OCI-LY1 (cell line): ENCODE results near the gene SLC35F3.

Source experiments
- H2AFZ ChIP-seq: fragments of 200-600 bp; sonication (generic), shearing (Covaris generic); 2 replicates; pipeline ENCODE4 v1.6.0; 2014; ENCODE audit warnings: antibody characterized with exemption, mild to moderate bottlenecking, low read length
- H3F3A ChIP-seq: fragments of 200-600 bp; sonication (generic), shearing (Covaris generic); 2 replicates; pipeline ENCODE4 v1.6.0; 2014; ENCODE audit warnings: mild to moderate bottlenecking, antibody characterized with exemption, low read length, moderate library complexity; ENCODE audit not compliant: insufficient read depth
- H3K27ac ChIP-seq: fragments of 200-600 bp; sonication (generic); 2 replicates; pipeline ENCODE4 v1.5.1; 2014; ENCODE audit warnings: low read length, mixed run types, mild to moderate bottlenecking, low read depth; ENCODE audit not compliant: poor library complexity, severe bottlenecking
- H3K27me3 ChIP-seq: fragments of 200-600 bp; sonication (generic); 2 replicates; pipeline ENCODE4 v1.6.0; 2014; ENCODE audit warnings: antibody characterized with exemption, mild to moderate bottlenecking, low read length, moderate library complexity; ENCODE audit not compliant: insufficient read depth
- H3K36me3 ChIP-seq: fragments of 200-600 bp; sonication (generic); 2 replicates; pipeline ENCODE4 v1.6.1; 2014; ENCODE audit warnings: mild to moderate bottlenecking, antibody characterized with exemption, low read length, moderate library complexity, mixed read lengths; ENCODE audit not compliant: insufficient read depth
- H3K4me1 ChIP-seq: fragments of 200-600 bp; sonication (generic); 2 replicates; pipeline ENCODE4 v1.5.1; 2014; ENCODE audit warnings: mild to moderate bottlenecking, low read length, moderate library complexity; ENCODE audit not compliant: insufficient read depth, severe bottlenecking
- H3K4me2 ChIP-seq: fragments of 200-600 bp; sonication (generic), shearing (Covaris generic); 2 replicates; pipeline ENCODE4 v1.6.1; 2014; ENCODE audit warnings: low read length
- H3K4me3 ChIP-seq: fragments of 200-600 bp; sonication (generic); 2 replicates; pipeline ENCODE4 v1.5.1; 2014; ENCODE audit warnings: low read length, low read depth, mild to moderate bottlenecking, mixed read lengths; ENCODE audit not compliant: poor library complexity, severe bottlenecking
- H3K79me2 ChIP-seq: fragments of 200-600 bp; shearing (Covaris generic); 2 replicates; pipeline ENCODE4 v1.6.1; 2016; ENCODE audit warnings: mixed run types, low read length, mixed read lengths; ENCODE audit not compliant: insufficient read depth
- H3K9ac ChIP-seq: fragments of 200-600 bp; sonication (generic), shearing (Covaris generic); 2 replicates; pipeline ENCODE4 v1.6.1; 2014; ENCODE audit warnings: mild to moderate bottlenecking, low read length, mixed read lengths
- H3K9me2 ChIP-seq: fragments of 200-600 bp; sonication (generic), shearing (Covaris generic); 2 replicates; pipeline ENCODE4 v1.6.1; 2014; ENCODE audit warnings: low read depth, mild to moderate bottlenecking, low read length, mixed read lengths
- H3K9me3 ChIP-seq: fragments of 200-600 bp; shearing (Covaris generic); 2 replicates; pipeline ENCODE4 v1.6.1; 2014; ENCODE audit warnings: low read length, mixed read lengths
- H4K20me1 ChIP-seq: fragments of 200-600 bp; sonication (generic), shearing (Covaris generic); 2 replicates; pipeline ENCODE4 v1.6.0; 2016; ENCODE audit warnings: mild to moderate bottlenecking, low read length; ENCODE audit not compliant: insufficient read depth
- CTCF ChIP-seq: fragments of 200-600 bp; sonication (generic), shearing (Covaris generic); IDR thresholded peaks from 2 replicates; pipeline ENCODE4 v1.5.1; 2017; ENCODE audit warnings: mild to moderate bottlenecking, antibody characterized with exemption, low read length, moderate library complexity, mixed read lengths
- EZH2 ChIP-seq: fragments of 200-600 bp; sonication (generic), shearing (Covaris generic); IDR thresholded peaks from 2 replicates; pipeline ENCODE4 v1.8.0; 2017; ENCODE audit warnings: borderline replicate concordance, mixed run types, mild to moderate bottlenecking, antibody characterized with exemption, low read length, moderate library complexity, mixed read lengths

SLC35F3 gene

GRCh38 chr1:234102583-234102982 lies 198.1 kb downstream of the SLC35F3 start:
- no peak overlapping the region for H3K9ac ChIP-seq
- no peak for TF ChIP-seq EZH2
- H3K4me2 ChIP-seq, result no peak overlapping the region

GRCh38 chr1:234103198-234103597 lies 198.7 kb downstream of the SLC35F3 start:
- Histone ChIP-seq H3K9me3 (no peaks in the 10 kb centered on the region), H3F3A (no peaks in the 10 kb centered on the region), H3K9ac (no peak overlapping the region), H3K9me2 (no peaks in the 10 kb centered on the region), H3K79me2 (no peaks in the 10 kb centered on the region), H3K36me3 (no peaks in the 10 kb centered on the region), H3K27ac (no peak overlapping the region), H4K20me1 (no peaks in the 10 kb centered on the region), H3K4me3 (no peak overlapping the region), H3K27me3 (no peaks in the 10 kb centered on the region), H3K4me1 (no peaks in the 10 kb centered on the region), H3K4me2 (no peak overlapping the region), H2AFZ (no peak overlapping the region)
- TF ChIP-seq CTCF (no peak), EZH2 (no peak)

More at GRCh38 chr1:234102583-234102982, 198.1 kb downstream of the SLC35F3 start:
- Histone ChIP-seq H3F3A (no peaks in the 10 kb centered on the region), H3K79me2 (no peaks in the 10 kb centered on the region), H3K36me3 (no peaks in the 10 kb centered on the region), H3K4me1 (no peaks in the 10 kb centered on the region), H3K9me2 (no peaks in the 10 kb centered on the region), H3K27me3 (no peaks in the 10 kb centered on the region), H3K27ac (no peak overlapping the region), H4K20me1 (no peaks in the 10 kb centered on the region), H3K4me3 (no peak overlapping the region), H3K9me3 (no peaks in the 10 kb centered on the region), H2AFZ (no peak overlapping the region)

GRCh38 chr1:234106032-234106431 lies 201.6 kb downstream of the SLC35F3 start:
- Histone ChIP-seq H3K36me3 (no peaks in the 10 kb centered on the region), H3K4me1 (no peaks in the 10 kb centered on the region), H4K20me1 (no peaks in the 10 kb centered on the region), H3K4me3 (no peak overlapping the region), H2AFZ (no peak overlapping the region), H3K27me3 (no peaks in the 10 kb centered on the region), H3K9me2 (no peaks in the 10 kb centered on the region), H3K4me2 (no peak overlapping the region), H3K79me2 (no peaks in the 10 kb centered on the region), H3F3A (no peaks in the 10 kb centered on the region), H3K27ac (no peak overlapping the region), H3K9ac (no peak overlapping the region), H3K9me3 (no peaks in the 10 kb centered on the region)
- TF ChIP-seq CTCF (no peak), EZH2 (no peak)

GRCh38 chr1:234107416-234108021 lies 203.0 kb downstream of the SLC35F3 start:
- Histone ChIP-seq H4K20me1 (no peaks in the 10 kb centered on the region), H2AFZ (no peak overlapping the region), H3K9me2 (no peaks in the 10 kb centered on the region), H3K4me3 (no peak overlapping the region), H3K9me3 (no peaks in the 10 kb centered on the region), H3K9ac (no peak overlapping the region), H3K4me1 (no peaks in the 10 kb centered on the region), H3K27me3 (no peaks in the 10 kb centered on the region), H3K27ac (no peak overlapping the region), H3K4me2 (no peak overlapping the region), H3K79me2 (no peaks in the 10 kb centered on the region), H3K36me3 (no peaks in the 10 kb centered on the region), H3F3A (no peaks in the 10 kb centered on the region)
- TF ChIP-seq CTCF (no peak), EZH2 (no peak)
